A673 (cell line): Measurements from ENCODE around the gene POLR3A. TPM values are rescaled to one million over a fixed set of nuclear protein-coding genes. Genes with fewer than 3 reads are reported as not detected.
"Not testable (repeated sequence)": the region's sequence is repeated elsewhere in the genome, so short reads cannot be mapped to it uniquely, and the experiment has no call there.

Source experiments
- BruUV-seq: library from RNA; stranded (reverse); fragments of 400-500 nt; replicated peaks from 2 replicates; lab custom pipeline; 2021; lab: Mats Ljungman, UMichigan
- CTCF ChIA-PET: fragments of 300-600 bp; sonication (Branson Sonifier 250); formaldehyde crosslinking; loops from one replicate; lab custom pipeline; 2022; ENCODE audit warnings: antibody characterized with exemption; lab: Charles Lee
- POLR2A ChIA-PET: fragments of 300-600 bp; sonication (Branson Sonifier 250); formaldehyde crosslinking; loops from one replicate; lab custom pipeline; 2022; ENCODE audit warnings: antibody characterized with exemption; ENCODE audit not compliant: low non-redundant PET; lab: Charles Lee
- DNase-seq: peaks from one replicate; pipeline ENCODE4 v3.0.0-alpha.2; 2015; ENCODE audit warnings: low spot score
- H3K27ac ChIP-seq: fragments of 200-600 bp; sonication (generic); 2 replicates; pipeline ENCODE4 v1.5.1; 2016; ENCODE audit warnings: mixed run types, low read depth, mild to moderate bottlenecking, mixed read lengths, antibody characterized with exemption, low read length; ENCODE audit not compliant: poor library complexity, severe bottlenecking
- H3K27me3 ChIP-seq: fragments of 200-600 bp; sonication (generic); replicated peaks from 2 replicates; pipeline ENCODE4 v1.6.1; 2017; ENCODE audit warnings: mixed run types, low read depth, mild to moderate bottlenecking, mixed read lengths, antibody characterized with exemption, low read length; ENCODE audit not compliant: insufficient read depth, poor library complexity
- H3K36me3 ChIP-seq: fragments of 200-600 bp; sonication (generic); 2 replicates; pipeline ENCODE4 v1.6.1; 2016; ENCODE audit warnings: mixed run types, mild to moderate bottlenecking, mixed read lengths, antibody characterized with exemption, low read length; ENCODE audit not compliant: insufficient read depth, poor library complexity, severe bottlenecking
- H3K4me1 ChIP-seq: fragments of 200-600 bp; sonication (generic); 2 replicates; pipeline ENCODE4 v1.6.1; 2017; ENCODE audit warnings: mixed run types, mild to moderate bottlenecking, mixed read lengths, antibody characterized with exemption, low read length; ENCODE audit not compliant: insufficient read depth, poor library complexity, severe bottlenecking
- H3K4me3 ChIP-seq: fragments of 200-600 bp; sonication (generic); 2 replicates; pipeline ENCODE4 v1.5.1; 2016; ENCODE audit warnings: low read depth, mixed run types, mild to moderate bottlenecking, mixed read lengths, low read length; ENCODE audit not compliant: poor library complexity, severe bottlenecking
- H3K9me3 ChIP-seq: fragments of 200-600 bp; sonication (generic); 2 replicates; pipeline ENCODE4 v1.6.1; 2016; ENCODE audit warnings: mixed run types, low read depth, mild to moderate bottlenecking, mixed read lengths, antibody characterized with exemption, low read length; ENCODE audit not compliant: poor library complexity, severe bottlenecking
- CTCF ChIP-seq: fragments of 300-800, 200-600 bp; sonication (generic); conservative IDR thresholded peaks from 2 replicates; pipeline ENCODE4 v1.5.1; 2017; ENCODE audit warnings: low read depth, mild to moderate bottlenecking, antibody characterized with exemption, low read length, moderate library complexity, mixed read lengths
- EZH2 ChIP-seq: fragments of 200-600 bp; sonication (generic); IDR thresholded peaks from 2 replicates; pipeline ENCODE4 v1.6.1; 2017; ENCODE audit warnings: borderline replicate concordance, low read depth, mild to moderate bottlenecking, mixed read lengths, antibody characterized with exemption, low read length; ENCODE audit not compliant: poor library complexity, severe bottlenecking
- intact Hi-C: fragments of 100-400 bp; cut with micrococcal nuclease; formaldehyde crosslinking; loops from one replicate; pipeline ENCODE4 v1.10.0; 2022; ENCODE audit not compliant: unreplicated experiment
- total RNA-seq: library from RNA; stranded (reverse); gene quantifications from 2 replicates; pipeline ENCODE4 v1.2.3, GENCODE V29; 2021

The POLR3A gene
- total RNA-seq, 1 experiment from 2014 or later: 27.8 TPM

DNA sequence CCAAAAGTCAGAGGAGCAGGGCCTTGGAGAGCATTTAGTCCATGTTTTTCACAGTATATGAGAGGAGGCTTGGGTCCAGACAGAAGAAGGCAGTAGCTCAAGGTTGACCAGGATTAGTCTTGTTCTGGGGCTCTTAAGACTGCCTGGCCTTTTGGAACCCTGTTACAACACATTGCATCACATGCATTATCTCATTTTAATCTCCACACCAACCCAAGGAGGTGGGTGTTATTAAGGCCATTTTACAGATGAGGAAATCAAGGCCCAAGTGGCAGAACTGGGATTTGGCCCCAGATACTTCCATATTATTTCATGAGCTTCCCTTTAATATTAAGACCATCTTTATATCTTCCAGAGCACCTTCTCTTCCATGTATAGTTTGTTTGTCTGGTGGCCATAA lies 43.2 kb upstream of the POLR3A start:
- Histone ChIP-seq H3K36me3 (no peaks in the 10 kb centered on the region), H3K27ac (no peak overlapping the region), H3K4me1 (no peaks in the 10 kb centered on the region), H3K9me3 (no peaks in the 10 kb centered on the region), H3K4me3 (no peak overlapping the region), H3K27me3 (no peaks in the 10 kb centered on the region)
- no peak for DNase-seq
- ChIA-PET POLR2A (no interaction called here), CTCF (no interaction called here)
- intact Hi-C loops: no loop called here
- TF ChIP-seq EZH2 (no peak), CTCF (no peak)
- BruUV-seq: no TSS peak

DNA sequence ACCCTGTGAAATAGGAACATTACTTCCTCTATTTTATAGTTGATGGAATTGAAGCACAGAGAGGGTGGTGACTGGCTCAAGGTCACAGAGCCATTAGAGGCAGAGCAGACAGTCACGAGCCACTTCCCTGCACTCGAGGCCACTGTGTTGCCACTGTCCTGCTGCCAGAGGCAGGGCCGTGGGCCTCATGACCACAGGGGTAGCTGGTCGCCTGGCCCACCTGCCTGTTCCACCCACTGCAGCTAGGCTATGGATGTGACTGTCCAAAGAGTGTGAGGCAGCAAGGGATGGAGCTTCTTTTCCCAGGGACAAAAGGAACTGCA lies 42.5 kb upstream of the POLR3A start:
- BruUV-seq: no TSS peak
- Histone ChIP-seq H3K4me1 (no peaks in the 10 kb centered on the region), H3K27me3 (no peaks in the 10 kb centered on the region), H3K4me3 (no peak overlapping the region), H3K36me3 (no peaks in the 10 kb centered on the region), H3K27ac (no peak overlapping the region), H3K9me3 (no peaks in the 10 kb centered on the region)
- intact Hi-C loops: no loop called here
- no peak for DNase-seq
- no peak for TF ChIP-seq EZH2
- CTCF ChIA-PET: no interaction called here
- POLR2A ChIA-PET: no interaction called here

- intact Hi-C loops: no loop called here
- Histone ChIP-seq H3K36me3 (no peaks in the 10 kb centered on the region), H3K27ac (no peak overlapping the region), H3K4me3 (no peak overlapping the region), H3K27me3 (no peaks in the 10 kb centered on the region), H3K9me3 (no peaks in the 10 kb centered on the region), H3K4me1 (no peaks in the 10 kb centered on the region)
- DNase-seq: no peak
- no TSS peak for BruUV-seq
- POLR2A ChIA-PET: no interaction called here
- CTCF ChIA-PET: no interaction called here
- TF ChIP-seq CTCF: no peak
- no peak for TF ChIP-seq EZH2
Observed at GRCh38 chr10:78071140-78071856, 42.0 kb upstream of the POLR3A start.

DNA sequence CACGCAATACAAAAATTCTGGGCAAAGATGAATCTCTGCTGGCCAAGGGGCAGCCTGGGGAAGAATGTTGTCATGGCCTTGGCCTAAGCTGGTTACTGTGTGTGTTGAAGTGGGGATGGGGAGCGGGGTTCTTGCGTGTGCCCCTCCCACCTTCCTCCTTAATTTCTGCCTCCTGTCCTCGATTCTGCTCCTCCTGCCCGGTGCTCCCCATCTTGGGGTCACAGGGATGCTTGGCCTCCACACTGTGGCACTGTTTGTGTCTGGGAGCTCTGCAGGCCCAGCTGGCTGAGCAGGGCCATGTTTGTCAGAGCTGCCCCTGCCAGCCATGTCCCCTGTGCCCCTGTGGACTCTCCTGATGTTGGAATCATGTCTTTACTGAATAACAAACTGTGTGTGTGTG lies 41.4 kb upstream of the POLR3A start:
- intact Hi-C loops: no loop called here
- CTCF ChIA-PET: no interaction called here
- BruUV-seq: no TSS peak

DNA sequence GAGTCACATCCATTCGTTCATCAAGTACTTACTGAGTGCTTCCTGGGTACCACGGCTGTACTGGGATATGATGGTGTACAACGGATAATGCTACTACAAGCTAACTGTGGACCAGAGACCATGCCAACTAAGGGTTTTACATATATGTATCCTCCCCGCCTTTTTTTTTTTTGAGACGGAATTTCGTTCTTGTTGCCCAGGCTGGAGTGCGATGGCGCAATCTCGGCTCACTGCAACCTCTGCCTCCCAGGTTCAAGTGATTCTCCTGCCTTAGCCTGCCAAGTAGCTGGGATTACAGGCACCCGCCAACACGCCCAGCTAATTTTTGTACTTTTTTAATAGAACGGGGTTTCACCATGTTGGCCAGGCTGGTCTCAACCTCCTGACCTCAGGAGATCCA lies 40.7 kb upstream of the POLR3A start:
- H3K36me3 ChIP-seq, DNase-seq, intact Hi-C loops, H3K4me1 ChIP-seq, H3K27ac ChIP-seq, CTCF ChIA-PET, H3K27me3 ChIP-seq, H3K4me3 ChIP-seq, H3K9me3 ChIP-seq, BruUV-seq, POLR2A ChIA-PET: not testable (repeated sequence)

More for the DNA sequence above, 41.4 kb upstream of the POLR3A start:
- no peak overlapping the region for H3K4me3 ChIP-seq
- DNase-seq: no peak
- H3K9me3 ChIP-seq: no peaks in the 10 kb centered on the region
- no peaks in the 10 kb centered on the region for H3K27me3 ChIP-seq
- POLR2A ChIA-PET: no interaction called here
- no peak for TF ChIP-seq EZH2
- no peak for TF ChIP-seq CTCF
- H3K4me1 ChIP-seq: no peaks in the 10 kb centered on the region
- no peaks in the 10 kb centered on the region for H3K36me3 ChIP-seq
- no peak overlapping the region for H3K27ac ChIP-seq
